Fibroblast of lung (primary cell): ENCODE results near the gene TNRC6C. TPM values are rescaled to one million over a fixed set of nuclear protein-coding genes. Genes with fewer than 3 reads are reported as not detected.

Experiments
- DNase-seq, 2 donors: peaks; one replicate each; pipeline versions ENCODE4 v3.0.0 to v3.0.0-alpha.2; 2010; ENCODE audit warnings: low read depth in 2 of 2
- H2AFZ ChIP-seq: 2 replicates; pipeline ENCODE4 v1.5.1; 2012; ENCODE audit warnings: low read length, control low read depth, inconsistent platforms
- H3K27ac ChIP-seq: 2 replicates; pipeline ENCODE4 v1.5.1; 2011; ENCODE audit warnings: low read length, control low read depth; ENCODE audit not compliant: insufficient read depth
- H3K27me3 ChIP-seq: 2 replicates; pipeline ENCODE4 v1.5.1; 2011; ENCODE audit warnings: mild to moderate bottlenecking, low read length; ENCODE audit not compliant: control insufficient read depth, insufficient read depth
- H3K36me3 ChIP-seq: 2 replicates; pipeline ENCODE4 v1.5.1; 2011; ENCODE audit warnings: low read length; ENCODE audit not compliant: control insufficient read depth, insufficient read depth
- H3K4me1 ChIP-seq: 2 replicates; pipeline ENCODE4 v1.5.1; 2011; ENCODE audit warnings: low read length; ENCODE audit not compliant: control insufficient read depth, insufficient read depth; ENCODE audit errors: extremely low read depth
- H3K4me2 ChIP-seq: 2 replicates; pipeline ENCODE4 v1.5.1; 2011; ENCODE audit warnings: low read length, control low read depth; ENCODE audit not compliant: insufficient read depth; ENCODE audit errors: extremely low read depth
- H3K4me3 ChIP-seq, 4 experiments: fragments of 200-600 bp in 1 of 4; sonication (generic) in 1 of 4; replicated peaks in 1 of 4; 2 replicates each; pipeline ENCODE4 v1.5.1; 2011 to 2016; ENCODE audit warnings: low read length in 4 of 4, low read depth in 3 of 4, mild to moderate bottlenecking in 3 of 4, control low read depth in 2 of 4, inconsistent platforms in 1 of 4, mixed read lengths in 1 of 4; ENCODE audit not compliant: insufficient read depth in 1 of 4; ENCODE audit errors: control extremely low read depth in 1 of 4
- H3K79me2 ChIP-seq: 2 replicates; pipeline ENCODE4 v1.5.1; 2012; ENCODE audit warnings: mild to moderate bottlenecking, low read length, inconsistent platforms; ENCODE audit not compliant: control insufficient read depth, insufficient read depth
- H3K9ac ChIP-seq: 2 replicates; pipeline ENCODE4 v1.5.1; 2011; ENCODE audit warnings: mild to moderate bottlenecking, low read length, control low read depth; ENCODE audit not compliant: insufficient read depth
- H3K9me3 ChIP-seq: 2 replicates; pipeline ENCODE4 v1.5.1; 2012; ENCODE audit warnings: low read depth, low read length; ENCODE audit not compliant: control insufficient read depth, insufficient read depth
- H4K20me1 ChIP-seq: 2 replicates; pipeline ENCODE4 v1.5.1; 2011; ENCODE audit warnings: low read length; ENCODE audit not compliant: control insufficient read depth, insufficient read depth; ENCODE audit errors: extremely low read depth
- CTCF ChIP-seq, 2 donors: IDR thresholded peaks in 1 of 2; conservative IDR thresholded peaks in 1 of 2; 1 replicate in 1 of 2; 2 replicates in 1 of 2; pipeline ENCODE4 v1.5.1; 2011 to 2012; ENCODE audit warnings: low read length in 2 of 2, control low read depth in 1 of 2, inconsistent platforms in 1 of 2, low read depth in 1 of 2, mild to moderate bottlenecking in 1 of 2
- EZH2 ChIP-seq: IDR thresholded peaks from 2 replicates; pipeline ENCODE4 v1.5.1; 2012; ENCODE audit warnings: low read length, control low read depth, mild to moderate bottlenecking; ENCODE audit errors: missing control alignments
- polyA plus RNA-seq, 2 donors: library from polyadenylated mRNA; depleted of rRNA in 1 of 2; stranded (reverse) in 1 of 2; unstranded in 1 of 2; fragments of >200 nt; gene quantifications; 2 replicates each; pipeline ENCODE4 v1.2.1, GENCODE V29; 2011 to 2012; ENCODE audit warnings: missing spikeins in 1 of 2
- total RNA-seq: library from RNA; depleted of rRNA; stranded (reverse); fragments of >200 nt; gene quantifications from 2 replicates; pipeline ENCODE4 v1.2.1, GENCODE V29; 2014

The TNRC6C gene
- total and polyA plus RNA-seq, 2 donors (not counting 1 experiment from before 2014, with no cell fraction given), result 2.1 to 4.6 TPM

GRCh38 chr17:77928519-77929179 is 29.9 kb upstream of the TNRC6C start:
- H3K27ac ChIP-seq, result no peak overlapping the region
- no peak for DNase-seq
- H3K36me3 ChIP-seq, result no peaks in the 10 kb centered on the region
- H3K4me1 ChIP-seq, result no peaks in the 10 kb centered on the region
- no peak overlapping the region for H3K4me3 ChIP-seq
- no peaks in the 10 kb centered on the region for H4K20me1 ChIP-seq
- no peaks in the 10 kb centered on the region for H3K9me3 ChIP-seq
- TF ChIP-seq CTCF (conservative IDR thresholded peaks at IDR 0.05 in 1 of 2, IDR thresholded peaks at IDR 0.05 in 1 of 2; ENCODE audit: low read depth in 1 of 2, low read length in 2 of 2) (no peak), EZH2 (no peak)
- no peak overlapping the region for H2AFZ ChIP-seq
- no peak overlapping the region for H3K4me2 ChIP-seq
- peaks cover 2% of the 10 kb centered on the region for H3K27me3 ChIP-seq
- H3K79me2 ChIP-seq, result no peaks in the 10 kb centered on the region
- H3K9ac ChIP-seq, result no peak overlapping the region

GRCh38 chr17:77929180-77929564 is 29.3 kb upstream of the TNRC6C start:
- no peak for DNase-seq
- H3K79me2 ChIP-seq, result no peaks in the 10 kb centered on the region
- H3K4me2 ChIP-seq, result no peak overlapping the region
- no peak overlapping the region for H2AFZ ChIP-seq
- no peaks in the 10 kb centered on the region for H4K20me1 ChIP-seq
- H3K4me3 ChIP-seq, result no peak overlapping the region
- no peaks in the 10 kb centered on the region for H3K27me3 ChIP-seq
- H3K9ac ChIP-seq, result no peak overlapping the region
- TF ChIP-seq CTCF (conservative IDR thresholded peaks at IDR 0.05 in 1 of 2, IDR thresholded peaks at IDR 0.05 in 1 of 2; ENCODE audit: low read depth in 1 of 2, low read length in 2 of 2) (no peak), EZH2 (no peak)
- H3K4me1 ChIP-seq, result no peaks in the 10 kb centered on the region
- H3K27ac ChIP-seq, result no peak overlapping the region
- no peaks in the 10 kb centered on the region for H3K36me3 ChIP-seq
- H3K9me3 ChIP-seq, result no peaks in the 10 kb centered on the region

GRCh38 chr17:77929871-77930436 is 28.5 kb upstream of the TNRC6C start:
- TF ChIP-seq EZH2 (no peak), CTCF (conservative IDR thresholded peaks at IDR 0.05 in 1 of 2, IDR thresholded peaks at IDR 0.05 in 1 of 2; ENCODE audit: low read depth in 1 of 2, low read length in 2 of 2) (no peak)
- Histone ChIP-seq H3K9ac (no peak overlapping the region), H2AFZ (no peak overlapping the region), H3K4me2 (no peak overlapping the region), H3K9me3 (no peaks in the 10 kb centered on the region), H3K27ac (no peak overlapping the region), H3K36me3 (no peaks in the 10 kb centered on the region), H3K4me1 (no peaks in the 10 kb centered on the region), H3K27me3 (no peaks in the 10 kb centered on the region), H3K79me2 (no peaks in the 10 kb centered on the region), H3K4me3 (no peak overlapping the region), H4K20me1 (no peaks in the 10 kb centered on the region)
- no peak for DNase-seq
